Embryonic facial prominence (tissue), 1 donor: Measurements from ENCODE around the gene ZBTB37.
"Not testable (repeated sequence)": the region's sequence is repeated elsewhere in the genome, so short reads cannot be mapped to it uniquely, and the experiment has no call there.

ENCODE experiments used
- DNase-seq: peaks from one replicate; pipeline ENCODE4 v3.0.0-alpha.2; 2016; ENCODE audit errors: extremely low spot score

The ZBTB37 gene

DNA sequence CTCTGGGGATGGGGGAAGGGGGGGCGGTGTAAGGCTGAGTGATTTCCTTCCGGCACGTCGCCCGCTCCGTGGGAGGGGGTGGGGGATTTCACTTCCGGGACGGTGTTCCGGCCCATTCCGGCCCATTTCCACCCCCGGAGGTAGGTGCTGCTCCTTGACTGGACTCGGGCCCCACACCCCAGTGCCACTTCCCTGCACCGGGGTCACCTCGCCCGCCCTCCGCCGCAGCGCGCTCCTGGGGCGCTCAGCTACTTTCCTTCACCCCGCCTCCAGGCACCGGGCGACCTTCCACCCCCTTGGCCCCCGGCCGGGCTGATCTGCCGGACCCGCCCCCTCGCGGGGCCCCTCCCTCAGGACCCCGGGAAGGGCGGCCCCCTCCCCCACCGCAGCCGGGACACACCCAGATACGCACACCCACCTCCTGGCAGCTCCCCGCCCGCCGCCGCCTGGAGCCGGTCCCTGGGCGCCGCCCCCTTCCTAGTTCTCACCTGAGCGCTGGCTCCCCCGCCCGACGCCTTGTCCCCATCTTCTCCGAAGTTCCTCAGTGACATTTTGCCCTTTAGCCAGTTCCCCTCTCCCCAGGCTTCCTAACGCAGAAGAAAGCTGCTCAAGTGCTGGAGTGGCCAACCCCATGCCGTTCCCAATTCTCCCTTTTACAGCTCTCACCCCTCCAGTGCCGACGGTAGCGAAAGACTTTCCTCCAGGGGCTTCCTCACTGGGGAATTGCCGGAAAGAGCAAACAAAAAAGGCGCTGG, at the start of gene ZBTB37:
TSS of gene ZBTB37 (plus strand) at position 115 of the 755 bp plus-strand sequence. CDS start 1,846 bp downstream, outside the sequence.
- DNase-seq, result peak; percentile 72

GRCh38 chr1:173818459-173818858, 49.7 kb upstream of the ZBTB37 start:
- no peak for DNase-seq

- no peak for DNase-seq
These were observed 46.5 kb upstream of the ZBTB37 start for GRCh38 chr1:173821680-173822079.

- DNase-seq, result no peak
These were observed 44.3 kb upstream of the ZBTB37 start for GRCh38 chr1:173823781-173824314.

DNA sequence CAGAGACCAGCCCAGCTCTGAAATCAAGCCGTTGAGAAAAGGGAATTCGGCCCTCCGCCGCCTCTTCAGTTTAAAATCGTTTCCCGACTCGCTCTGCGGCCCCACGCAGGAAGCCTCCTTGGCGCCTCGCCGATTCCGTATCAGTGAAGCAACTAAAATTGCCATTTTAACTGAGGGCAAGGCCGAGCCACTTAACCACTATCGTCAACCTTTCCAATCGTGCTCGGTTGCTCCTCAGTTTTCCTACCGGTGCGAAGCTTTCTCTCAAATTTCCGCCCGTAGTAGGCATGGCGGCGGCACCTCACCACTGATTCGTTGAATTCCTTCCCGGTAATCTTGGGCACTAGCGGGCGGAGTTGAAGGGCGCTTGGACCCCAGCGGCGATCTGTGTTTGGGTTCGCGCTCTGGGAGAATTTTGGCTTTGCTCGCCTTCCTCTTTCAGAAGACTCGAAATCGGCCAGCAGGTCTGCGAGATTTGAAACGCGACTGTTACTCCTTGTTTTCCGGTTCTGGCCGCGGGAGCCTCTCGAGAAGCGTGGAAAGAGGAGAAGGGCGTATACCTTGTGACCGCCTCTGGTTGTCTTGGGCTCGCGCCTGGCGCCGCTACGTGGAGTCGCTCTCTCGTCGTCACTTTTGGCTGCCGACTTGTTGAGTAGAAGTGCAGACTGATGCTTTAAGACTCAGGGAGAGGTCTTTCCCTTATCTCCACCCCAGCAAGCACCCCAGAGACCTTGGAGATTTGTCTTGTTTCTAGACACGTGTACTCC, 43.7 kb upstream of the ZBTB37 start, which contains the start of the genes CENPL and DARS2:
TSS of gene CENPL (minus strand) at position 569 of the 767 bp plus-strand sequence. CDS start 13,584 bp downstream, outside the sequence.
TSS of gene DARS2 (plus strand) at position 359 of the 767 bp plus-strand sequence. CDS start 557 bp downstream, outside the sequence.
- DNase-seq, result peak; percentile 99

GRCh38 chr1:173827611-173828010, 40.6 kb upstream of the ZBTB37 start:
- DNase-seq, result no peak

DNA sequence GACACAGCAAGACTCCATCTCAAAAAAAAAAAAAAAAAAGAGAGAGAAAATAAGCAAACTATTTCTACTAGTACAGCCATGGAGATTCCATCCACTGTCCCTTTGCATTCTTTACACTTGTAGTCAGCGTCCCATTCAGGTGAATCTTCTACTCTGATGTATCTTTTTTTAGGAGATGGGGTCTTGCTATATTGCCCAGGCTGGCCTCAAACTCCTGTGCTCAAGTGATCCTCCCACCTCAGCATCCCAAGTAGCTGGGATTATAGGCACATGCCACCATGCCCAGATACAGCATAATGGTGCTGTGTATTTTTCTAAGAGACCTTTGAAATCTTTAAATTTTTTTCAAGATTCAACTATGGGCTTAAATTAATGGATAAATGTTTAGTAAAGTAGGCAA, 35.4 kb upstream of the ZBTB37 start:
- no peak for DNase-seq

DNA sequence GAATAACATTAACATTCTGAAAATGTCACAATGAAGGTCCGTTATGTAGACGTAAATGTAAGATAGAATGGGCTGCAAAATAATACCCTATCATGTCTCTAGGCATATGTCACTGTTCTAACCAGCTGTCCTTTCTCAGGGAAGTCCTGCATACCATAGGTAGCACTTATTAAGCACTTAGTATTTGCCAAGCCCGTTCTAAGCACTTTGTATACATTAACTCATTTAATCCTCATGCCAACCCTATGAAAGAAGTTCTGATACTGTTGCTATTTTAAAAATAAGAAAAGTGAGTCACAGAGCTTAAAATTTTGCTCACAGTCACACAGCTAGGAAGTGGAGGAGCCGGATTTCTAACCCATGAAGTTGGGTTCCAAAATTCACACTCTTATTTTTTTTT, 16.1 kb upstream of the ZBTB37 start:
- DNase-seq, result no peak

- DNase-seq, result no peak
These were observed 15.1 kb upstream of the ZBTB37 start for GRCh38 chr1:173853074-173853473.

DNA sequence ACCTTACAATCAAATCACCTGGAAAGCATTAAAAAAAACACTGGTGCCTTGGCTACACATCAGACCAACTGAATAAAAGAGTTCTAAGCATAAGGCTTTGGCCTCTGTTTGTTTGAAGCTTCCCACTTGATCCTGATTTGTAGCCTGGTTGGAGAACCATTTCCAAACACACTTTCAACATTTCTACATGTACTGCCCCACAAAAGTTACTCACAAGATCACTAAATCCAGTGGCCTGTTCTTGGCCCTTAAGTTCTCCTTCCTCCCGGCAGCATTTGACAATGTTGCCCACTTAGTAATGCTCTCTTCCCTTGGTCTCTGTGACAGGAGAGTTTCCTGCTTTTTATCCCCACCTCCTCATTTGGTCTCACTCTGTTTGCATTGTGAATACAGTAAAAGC, 12.2 kb upstream of the ZBTB37 start:
- no peak for DNase-seq

DNA sequence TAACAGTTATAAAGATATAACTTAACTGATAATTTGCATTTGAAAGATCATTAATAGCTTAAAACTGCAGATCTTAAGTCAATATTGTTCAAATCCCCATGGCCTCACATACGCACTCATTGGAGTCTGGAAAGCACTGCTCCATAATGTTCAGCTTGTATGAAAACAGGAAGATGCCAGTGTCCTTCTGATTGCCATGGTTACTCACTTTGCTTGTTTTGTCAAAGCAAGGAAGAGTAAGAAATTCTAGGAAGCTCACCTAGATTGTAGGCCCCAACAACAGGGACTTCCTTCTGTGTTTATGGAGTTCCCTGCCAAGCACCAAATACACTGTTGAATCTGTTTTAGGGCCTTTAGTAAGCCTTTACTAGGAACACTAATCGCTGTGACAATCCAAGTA, 11.3 kb upstream of the ZBTB37 start:
- DNase-seq, result no peak

DNA sequence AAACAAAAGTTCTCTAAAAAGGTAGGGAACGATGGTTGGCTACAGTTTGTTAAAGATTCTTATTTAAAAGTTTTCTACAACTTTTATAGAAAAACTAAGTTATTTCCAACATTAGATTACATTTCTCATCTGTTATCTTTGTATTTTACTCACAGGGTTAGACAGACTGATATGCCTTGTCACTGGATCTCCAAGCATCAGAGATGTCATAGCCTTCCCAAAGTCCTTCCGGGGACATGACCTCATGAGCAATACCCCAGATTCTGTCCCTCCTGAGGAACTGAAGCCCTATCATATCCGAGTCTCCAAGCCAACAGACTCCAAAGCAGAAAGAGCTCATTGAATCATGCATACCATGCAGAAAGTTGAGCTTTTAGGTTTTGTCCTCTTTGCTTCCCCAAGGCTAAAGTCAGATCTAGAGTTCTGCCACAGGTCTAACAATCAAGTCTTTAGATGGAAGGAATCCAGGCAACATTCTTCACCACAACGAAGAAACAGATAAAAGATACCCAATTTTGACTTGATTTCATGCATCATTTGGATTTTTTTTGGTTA, 10.7 kb upstream of the ZBTB37 start:
- DNase-seq, result no peak

GRCh38 chr1:173859547-173859946, 8.6 kb upstream of the ZBTB37 start:
- not testable (repeated sequence) for DNase-seq

- no peak for DNase-seq
These were observed 8.1 kb upstream of the ZBTB37 start for GRCh38 chr1:173860065-173860464.

DNA sequence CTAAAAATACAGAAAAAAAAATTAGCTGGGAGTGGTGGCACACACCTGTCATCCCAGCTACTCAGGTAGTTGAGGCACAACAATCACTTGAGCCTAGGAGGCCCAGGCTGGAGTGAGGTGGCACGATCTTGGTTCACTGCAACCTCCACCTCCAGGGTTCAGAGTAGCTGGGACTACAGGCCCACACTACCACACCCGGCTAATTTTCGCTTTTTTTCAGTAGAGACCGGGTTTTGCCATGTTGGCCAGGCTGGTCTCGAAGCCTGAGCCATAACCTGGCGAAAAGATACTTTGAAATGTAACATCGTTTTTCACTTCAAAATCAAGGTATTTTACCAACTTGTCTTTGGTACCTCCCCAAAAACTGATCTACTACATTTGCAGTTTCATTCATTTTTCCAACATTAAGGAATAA, 6.4 kb upstream of the ZBTB37 start:
- no peak for DNase-seq

DNA sequence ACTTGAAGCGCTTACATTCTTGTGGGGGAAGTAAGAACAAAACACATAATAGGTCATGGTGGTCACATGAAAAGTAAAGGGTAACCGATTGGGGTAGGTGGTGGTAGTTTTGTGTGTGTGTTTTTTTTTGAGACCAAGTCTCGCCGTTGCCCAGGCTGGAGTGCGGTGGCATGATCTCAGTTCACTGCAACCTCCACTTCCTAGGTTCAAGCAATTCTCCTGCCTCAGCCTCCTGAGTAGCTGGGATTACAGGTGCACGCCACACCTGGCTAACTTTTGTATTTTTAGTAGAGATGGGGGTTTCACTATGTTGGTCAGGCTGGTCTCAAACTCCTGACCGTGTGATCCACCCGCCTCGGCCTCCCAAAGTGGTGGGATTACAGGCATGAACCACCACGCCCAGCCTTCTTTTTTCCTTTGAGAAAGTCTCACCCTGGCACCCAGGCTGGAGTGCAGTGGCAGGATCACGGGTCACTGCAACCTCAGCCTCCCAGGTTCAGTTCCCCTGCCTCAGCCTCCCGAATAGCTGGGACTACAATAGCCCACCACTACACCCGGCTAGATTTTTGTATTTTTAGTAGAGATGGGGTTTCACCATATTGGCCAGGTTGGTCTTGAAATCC, 5.9 kb upstream of the ZBTB37 start:
- DNase-seq, result not testable (repeated sequence)

GRCh38 chr1:173862769-173863223, 5.4 kb upstream of the ZBTB37 start:
- DNase-seq, result no peak

DNA sequence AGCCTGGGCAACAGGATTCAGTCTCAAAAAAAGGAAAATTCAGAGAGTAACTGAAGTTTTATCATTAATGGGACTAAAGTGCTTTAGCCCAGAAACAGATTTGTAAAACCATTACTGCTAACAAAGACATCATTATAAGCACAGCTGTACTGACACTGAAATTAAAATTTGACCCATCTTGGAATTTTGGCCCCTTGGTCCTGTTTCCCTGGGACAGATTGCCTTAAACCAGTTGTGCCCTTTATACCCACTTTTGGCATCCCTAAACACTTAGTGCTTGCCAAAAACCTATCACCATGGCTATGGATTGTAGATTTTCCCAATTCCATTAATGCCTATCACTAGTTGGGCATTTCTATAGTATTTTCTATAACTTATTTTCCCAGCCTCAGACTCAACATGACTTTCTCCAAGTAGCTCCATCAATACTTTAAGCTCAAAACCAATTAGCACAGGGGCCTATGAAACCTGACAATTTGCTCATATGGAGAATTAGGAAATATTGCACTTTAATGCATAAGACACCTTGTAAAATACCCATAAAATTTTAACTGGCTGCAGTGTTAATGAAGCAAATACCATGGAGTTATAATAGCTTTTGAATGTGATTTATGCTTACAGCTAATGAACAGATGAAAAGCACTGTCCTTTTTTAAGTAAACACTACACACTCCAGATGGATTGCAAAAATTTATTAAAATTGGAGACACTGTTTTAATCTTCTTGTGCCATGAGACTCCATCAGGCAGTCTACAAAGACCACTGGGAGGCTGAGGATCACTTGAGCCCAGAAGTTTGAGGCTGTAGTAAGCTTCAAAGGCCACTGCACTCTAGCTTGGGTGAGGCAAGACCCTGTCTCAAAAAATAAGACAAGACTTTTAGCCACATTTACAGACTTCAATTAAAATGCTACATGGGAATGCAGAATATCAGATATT, 4.7 kb upstream of the ZBTB37 start:
- DNase-seq, result no peak

GRCh38 chr1:173864179-173864867, 3.9 kb upstream of the ZBTB37 start:
- no peak for DNase-seq
